ENCODE results near the gene GCC2.
"Not testable (repeated sequence)": the region's sequence is repeated elsewhere in the genome, so short reads cannot be mapped to it uniquely, and the experiment has no call there.

Gene GCC2

DNA sequence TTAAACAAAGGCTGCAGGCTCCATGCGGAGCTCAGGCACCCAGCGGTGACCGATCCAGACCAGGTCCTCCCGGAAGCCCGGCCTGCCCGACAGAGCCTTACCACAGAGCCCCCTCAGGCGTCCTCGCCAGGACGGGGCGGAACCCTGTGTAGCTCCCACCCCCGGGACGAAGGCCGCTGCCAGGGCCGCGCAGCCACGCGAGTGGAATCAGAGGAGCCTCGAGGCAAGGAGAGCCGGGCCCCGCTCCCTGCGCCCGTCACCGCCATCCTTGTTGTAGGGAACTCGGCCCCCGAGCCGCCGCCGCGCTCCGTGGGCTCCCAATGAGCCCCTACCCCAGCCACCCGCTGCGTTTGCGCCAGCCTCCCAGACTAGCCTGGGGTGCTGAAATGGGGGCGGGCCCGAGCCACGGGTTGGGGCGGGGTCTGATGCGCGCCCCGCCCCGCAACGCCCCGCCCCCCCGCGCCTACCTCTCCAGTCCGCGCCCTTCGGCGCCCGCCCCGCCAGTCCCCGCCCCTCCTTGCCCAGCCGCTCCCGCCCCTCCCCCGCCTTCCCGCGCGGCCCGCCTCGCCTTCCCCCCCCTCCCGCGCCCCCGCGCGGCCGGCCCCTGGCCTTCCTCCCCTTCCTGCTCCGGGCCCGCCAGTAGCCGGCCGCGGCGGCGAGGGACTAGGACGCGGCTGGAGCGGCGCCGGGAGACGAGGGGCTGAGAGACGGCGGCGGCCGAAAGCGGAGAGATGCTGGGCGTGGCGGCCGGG lies 85.0 kb downstream of the GCC2 start, which contains the start of gene LIMS1:
Gene LIMS1 (plus strand): TSS at position 639 of the 752 bp plus-strand sequence. CDS start 93 bp downstream, at position 732.
- DNase-seq: peak; percentile 79

DNA sequence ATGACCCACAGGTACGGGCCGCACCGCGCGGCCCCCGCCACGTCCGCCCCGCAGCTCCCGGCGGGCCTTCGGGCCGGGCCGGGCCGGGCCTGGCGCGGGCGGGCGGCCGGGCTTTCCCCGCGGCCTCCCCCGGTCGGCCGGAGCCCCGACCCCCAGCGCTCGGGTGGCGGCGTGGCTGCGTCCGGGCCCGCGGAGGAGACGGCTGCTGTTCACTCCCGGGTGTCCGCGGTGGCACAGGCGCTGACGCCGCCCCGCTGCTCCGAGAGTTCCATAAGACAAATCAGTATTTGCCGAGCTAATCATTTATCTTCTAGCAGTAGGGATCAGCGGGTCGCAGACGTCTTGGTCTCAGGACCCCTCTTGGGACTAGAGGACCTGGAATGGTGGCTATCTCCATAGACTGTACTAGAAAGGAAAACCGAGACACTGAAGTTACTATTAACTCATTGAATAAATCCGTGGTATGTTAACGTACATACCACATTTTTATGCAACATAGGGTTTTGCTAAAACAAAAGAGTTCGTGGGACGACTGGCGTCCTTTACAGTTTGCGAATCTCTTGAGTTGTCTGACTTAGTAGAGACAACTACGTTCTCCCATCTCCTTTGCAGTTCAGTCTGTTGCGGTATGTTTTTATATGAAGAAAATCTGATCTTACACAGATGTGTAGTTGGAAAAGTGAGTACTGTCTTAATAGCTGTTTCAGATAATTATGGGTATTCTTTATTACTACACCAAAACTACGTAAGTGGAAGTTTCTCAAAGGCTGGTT lies 85.8 kb downstream of the GCC2 start:
- DNase-seq: no peak

DNA sequence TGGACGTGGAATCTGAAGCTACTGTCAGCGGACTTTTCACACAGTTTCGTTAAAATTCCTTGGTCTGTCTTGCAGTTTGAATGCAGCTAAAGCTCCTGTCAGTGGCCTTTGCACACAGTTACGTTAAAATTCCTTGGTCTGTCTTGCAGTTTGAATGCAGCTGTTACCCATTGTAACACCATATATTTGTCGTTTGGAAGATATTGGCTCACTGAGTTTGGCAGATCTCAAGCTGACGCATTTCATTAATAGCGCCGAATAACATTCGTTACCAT lies 86.3 kb downstream of the GCC2 start:
- DNase-seq: no peak

DNA sequence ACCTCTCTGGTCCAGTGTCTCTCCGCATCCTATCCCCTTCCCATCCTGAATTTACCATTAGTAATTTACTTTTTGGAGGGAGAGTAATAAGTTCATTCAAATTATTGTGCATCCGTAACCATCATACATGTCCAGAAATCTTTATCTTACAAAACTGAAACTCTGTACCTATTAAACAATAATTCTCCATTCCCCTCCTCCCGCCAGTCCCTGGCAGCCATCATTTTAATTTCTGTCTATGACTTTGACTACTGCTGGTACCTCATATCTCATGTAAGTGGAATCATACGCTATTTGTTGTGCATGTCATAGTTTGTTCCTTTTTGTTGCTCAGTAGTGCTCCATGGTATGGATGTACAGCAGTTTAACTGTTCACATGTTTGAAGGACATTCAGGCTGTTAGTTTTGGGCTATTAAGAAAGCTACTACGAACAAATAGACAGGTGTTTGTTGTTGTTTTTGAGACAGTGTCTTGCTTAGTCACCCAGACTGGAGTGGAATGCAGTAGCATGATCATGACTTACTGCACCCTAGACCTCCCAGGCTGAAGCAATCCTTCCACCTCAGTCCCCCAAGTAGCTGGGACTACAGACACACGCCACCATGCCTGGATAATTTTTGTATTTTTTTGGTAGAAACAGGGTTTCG lies 87.3 kb downstream of the GCC2 start:
- DNase-seq: no peak

- DNase-seq: no peak
Observed at GRCh38 chr2:108536911-108537310, 87.9 kb downstream of the GCC2 start.

DNA sequence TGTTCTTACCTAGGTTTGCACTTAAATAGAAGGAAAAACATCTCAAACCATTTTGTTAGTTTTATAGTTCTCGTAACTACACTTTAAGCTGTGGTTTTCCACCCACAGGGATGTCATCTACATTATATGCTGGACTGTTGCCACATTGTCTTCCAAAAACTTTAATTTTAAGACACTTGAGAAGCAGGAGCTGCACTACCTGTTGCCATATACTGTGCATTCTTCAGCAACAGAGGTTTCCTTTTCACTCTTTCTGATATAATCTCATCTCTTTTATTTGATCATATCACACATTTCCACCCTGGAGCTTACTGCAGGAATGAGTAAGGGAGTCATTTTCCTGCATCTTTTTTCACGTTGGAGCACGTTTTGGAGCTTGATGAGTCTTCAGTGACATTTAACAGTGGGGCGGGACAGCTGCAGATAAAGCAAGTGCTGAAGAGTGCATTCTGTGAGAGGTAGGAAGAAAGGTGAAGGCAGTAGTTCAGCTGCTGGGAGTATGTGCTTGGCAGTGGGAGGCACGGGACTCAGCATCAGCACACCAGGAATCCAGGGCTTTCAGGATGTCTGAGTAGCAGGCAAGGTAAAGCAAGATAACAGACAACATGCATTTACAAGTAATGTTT lies 89.1 kb downstream of the GCC2 start:
- no peak for DNase-seq

DNA sequence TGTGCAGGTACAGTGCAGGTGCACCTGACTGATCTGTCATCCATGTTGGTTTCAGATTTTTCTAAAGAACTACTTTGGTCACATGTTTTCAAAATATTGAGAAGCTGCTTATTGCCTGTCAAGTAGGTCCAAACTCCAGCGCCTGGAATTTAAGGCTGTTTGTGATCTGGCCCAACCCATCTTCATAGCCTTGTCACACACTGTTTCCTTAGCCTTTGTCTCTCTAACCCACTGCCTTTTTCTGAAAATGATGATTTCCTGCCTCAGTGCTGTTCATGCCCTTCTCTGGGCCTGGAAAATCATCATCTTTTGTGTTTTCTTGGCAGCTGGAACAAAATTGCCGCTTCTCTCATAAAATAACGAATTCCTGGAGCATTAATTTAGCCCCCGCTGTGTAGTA lies 92.4 kb downstream of the GCC2 start:
- no peak for DNase-seq

DNA sequence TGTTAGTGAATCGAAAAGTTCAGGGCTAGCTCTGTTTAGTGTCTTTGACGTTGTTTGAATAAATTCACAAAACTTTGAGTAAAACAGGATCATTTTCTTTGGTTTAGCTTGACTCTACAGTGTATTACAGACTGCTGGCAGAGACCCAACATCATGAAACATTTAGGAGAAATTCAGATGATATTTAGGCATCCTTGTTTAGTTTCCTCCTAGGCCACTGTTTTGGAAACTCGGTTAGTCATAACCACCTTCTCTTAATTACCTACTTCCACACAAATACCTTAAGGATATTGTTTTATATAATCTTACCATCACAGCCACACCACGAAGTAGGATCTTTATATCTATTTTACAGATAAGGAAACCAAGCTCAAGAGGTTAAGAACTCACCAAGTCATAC lies 93.1 kb downstream of the GCC2 start:
- DNase-seq: peak; percentile 35

- no peak for DNase-seq
Observed at GRCh38 chr2:108547606-108548005, 98.6 kb downstream of the GCC2 start.

DNA sequence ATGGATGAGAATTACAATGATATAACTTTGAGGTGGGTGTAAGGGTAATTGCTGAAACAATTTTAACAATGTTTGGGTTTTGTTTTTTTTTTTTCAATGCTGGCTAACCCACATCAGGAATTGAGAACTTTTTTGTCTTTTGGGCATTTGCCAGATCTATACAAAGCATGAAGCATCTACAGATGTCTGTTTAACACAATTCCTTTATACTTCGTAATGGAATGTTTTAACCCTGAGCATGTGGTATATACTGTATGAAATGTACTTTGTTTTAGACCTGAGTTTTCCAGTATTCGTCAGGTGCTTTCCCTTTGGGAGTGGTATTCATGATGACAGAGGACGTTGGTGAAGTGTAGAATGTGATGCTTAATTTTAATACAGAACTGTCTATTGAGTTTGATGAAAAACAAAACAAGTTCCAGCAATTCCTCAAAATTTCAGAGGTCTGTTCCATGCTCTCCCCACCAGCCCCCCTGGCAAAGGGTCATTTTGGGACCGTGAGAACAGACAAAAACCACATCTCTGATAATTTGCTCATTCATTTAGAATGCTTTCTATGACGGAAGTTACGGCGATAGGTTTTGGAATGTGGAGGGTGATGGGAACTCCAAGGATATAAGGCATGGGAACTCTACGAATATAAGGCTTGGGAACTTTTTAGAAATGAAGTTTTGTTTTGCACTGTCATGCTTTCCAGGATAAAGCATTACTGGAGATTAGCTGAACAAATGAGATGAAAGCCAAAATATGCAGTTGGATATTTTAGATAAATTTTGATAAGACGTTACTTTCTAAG lies 99.4 kb downstream of the GCC2 start:
- no peak for DNase-seq

- DNase-seq: no peak
Observed at GRCh38 chr2:108552566-108552965, 103.6 kb downstream of the GCC2 start.

DNA sequence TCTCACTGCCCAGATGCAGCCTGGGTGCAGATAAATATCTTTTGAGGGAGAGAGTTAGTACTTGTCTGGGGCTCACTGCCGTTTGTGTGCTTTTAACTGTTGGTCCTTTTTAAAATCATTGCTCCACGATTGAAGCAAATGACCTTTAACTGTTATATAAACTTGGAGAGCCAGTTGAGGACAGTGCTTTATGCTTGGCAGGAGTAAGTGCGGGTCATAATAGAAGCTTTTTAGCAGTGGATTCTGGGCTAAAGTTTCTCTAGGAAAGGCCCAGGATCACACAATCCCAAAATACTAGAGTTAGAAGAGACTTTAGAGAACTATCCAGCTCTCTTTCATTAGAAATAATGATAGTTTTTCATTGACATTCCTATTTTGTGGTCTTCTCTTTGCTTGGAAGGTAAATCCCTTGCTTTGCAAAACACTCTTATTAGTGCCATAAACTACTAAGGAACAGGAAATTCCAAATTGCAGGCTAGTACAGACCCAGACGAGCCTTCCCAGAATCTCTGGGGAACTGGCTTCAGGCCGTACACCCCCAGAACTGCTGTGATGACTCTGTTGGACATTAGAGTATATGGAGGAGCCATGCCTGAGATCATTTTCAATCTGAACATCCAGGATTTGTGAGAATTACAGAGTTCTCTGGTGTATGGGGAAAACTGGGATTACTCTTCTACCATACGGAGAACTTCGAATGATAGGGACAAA lies 104.4 kb downstream of the GCC2 start:
- no peak for DNase-seq

DNA sequence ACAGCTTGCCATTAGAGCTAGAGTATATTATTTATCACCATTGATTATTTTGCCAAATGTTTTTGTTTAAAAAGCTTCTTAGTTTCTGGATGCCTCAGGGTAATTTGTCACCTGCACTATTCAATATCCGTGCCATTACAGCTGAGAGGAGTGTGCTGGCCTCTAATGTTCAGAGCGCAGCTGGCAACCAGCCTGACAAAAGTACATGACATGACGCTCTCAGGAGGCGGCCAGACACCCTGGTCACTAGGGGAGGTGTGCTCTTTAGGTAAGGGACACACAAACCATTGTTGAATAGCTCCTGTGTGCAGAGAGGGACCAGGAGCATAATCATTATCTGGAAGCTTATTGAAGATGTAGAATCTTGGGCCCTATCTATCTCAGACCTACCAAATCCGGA lies 105.5 kb downstream of the GCC2 start:
- DNase-seq: no peak

GRCh38 chr2:108555572-108555971 lies 106.6 kb downstream of the GCC2 start:
- DNase-seq: no peak

GRCh38 chr2:108556581-108556980 lies 107.6 kb downstream of the GCC2 start:
- not testable (repeated sequence) for DNase-seq

Measured in amniotic stem cell (primary cell).